ENCODE data around the gene ITGB1BP1.

The ITGB1BP1 gene

DNA sequence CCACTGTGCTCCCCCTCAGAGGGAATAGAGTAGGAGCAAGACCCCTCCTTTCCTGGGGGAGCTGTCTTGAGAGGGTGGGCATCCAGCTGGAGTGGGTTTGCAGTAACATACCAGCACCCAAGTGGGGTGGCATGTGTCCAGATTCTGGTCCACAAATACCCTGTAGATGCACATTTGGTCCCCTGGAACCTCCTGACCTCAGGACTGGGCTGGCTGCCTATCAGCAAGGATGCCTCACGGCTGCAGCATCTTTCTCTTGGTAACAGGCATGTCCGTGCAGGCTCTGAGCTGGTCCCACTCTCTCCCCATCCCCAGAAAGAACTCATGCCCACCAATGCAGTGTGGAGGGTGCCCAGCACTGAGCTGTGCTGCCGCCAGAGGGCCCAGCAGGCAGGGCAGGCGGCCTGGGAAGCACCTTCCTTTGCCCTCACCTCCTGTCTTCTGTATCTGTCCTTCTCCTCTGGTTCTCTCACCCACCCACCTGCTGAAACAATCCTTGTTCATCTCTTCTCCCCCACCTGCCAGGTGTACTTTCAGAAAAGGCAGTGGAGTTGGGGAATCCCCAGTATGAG lies 47.4 kb downstream of the ITGB1BP1 start:
- no peak for DNase-seq

DNA sequence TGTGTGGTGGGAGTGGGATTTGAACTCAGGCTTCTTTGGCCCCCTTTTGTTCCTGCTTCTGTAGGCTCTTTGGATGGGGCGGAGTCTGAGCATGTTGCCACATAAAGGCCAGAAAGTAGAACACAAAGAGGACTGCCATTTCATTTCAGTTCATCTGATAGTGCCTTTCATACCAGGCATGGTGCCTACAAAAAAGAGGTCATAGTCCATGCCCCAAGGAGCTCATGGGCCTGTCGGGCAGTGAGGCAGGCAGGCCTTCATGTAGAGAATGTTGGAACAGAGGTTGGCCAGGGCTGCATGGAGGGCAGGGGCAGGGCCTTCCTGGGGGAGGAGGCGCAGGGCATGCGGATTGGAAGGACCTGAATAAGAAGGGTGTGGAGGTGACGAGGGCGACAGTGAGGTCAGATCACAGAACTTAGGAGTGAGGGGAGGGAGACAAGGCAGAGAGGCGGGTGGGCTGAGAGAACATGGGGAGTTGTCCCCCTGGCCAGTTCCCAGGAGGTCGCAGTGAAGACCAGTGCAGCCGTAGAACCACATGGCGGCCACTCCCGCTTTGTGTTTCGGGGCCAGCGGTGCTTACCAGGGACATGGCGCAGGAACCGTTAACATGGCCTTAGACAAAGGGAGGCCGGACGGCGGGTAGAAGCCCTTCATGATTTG lies 49.1 kb downstream of the ITGB1BP1 start:
- no peak for DNase-seq

DNA sequence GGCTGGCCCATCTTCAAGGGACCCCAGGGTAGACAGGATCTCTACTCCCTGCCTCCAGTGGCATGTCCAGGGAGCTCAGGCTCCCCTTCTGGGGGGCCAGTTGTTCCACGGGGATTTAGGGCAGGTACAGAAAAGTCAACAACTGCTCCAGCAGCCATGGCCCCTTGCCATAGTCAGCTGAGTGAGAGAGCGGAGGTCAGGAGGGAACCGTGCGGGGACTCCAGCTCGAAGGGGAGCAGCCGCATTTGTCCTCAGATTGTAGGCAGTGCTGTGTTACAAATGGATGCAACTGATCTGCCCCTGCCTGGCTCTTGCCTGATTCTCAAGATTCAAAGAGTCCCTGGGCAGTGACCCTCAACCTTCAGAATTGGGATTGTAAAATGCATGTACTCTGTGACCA lies 49.9 kb downstream of the ITGB1BP1 start:
- no peak for DNase-seq

DNA sequence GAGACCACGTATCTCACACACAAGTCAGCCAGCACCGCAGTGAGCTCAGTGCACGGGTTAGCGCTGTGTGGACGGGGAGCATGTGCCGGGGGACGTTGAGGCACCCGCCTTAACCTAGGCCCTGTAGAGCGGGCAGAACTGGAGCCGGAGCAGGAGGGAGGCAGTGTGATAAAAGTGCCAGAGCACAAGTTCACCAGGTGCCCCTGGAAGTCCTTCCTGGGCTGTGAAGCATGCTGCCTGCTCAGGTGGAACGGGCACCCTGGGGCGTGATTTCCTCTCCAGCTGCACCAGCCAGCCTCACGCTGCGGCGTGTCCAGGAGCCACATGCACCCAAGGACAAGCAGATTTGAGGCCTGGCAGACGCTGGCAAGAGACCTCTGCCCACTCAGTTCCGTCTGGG lies 50.3 kb downstream of the ITGB1BP1 start:
- no peak for DNase-seq

DNA sequence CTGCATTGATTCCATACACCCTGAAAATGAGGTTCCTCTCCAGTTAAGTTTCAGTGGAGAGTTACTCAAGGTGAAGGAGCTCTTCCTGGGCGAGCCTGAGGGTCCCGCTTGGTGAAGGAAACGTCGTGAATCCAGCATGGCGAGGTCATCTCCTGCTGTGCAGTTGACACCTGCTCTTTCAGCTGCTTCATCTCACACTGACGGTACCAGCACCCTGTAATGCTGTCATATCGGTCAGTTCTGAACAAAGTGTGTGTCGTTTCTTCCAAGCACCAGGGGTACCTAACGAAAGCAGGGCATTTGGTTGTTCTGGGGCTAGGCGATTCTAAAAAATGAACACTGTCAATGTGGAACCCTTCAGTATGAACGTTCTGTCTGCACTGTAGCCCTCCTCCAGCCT lies 52.6 kb downstream of the ITGB1BP1 start:
- no peak for DNase-seq

DNA sequence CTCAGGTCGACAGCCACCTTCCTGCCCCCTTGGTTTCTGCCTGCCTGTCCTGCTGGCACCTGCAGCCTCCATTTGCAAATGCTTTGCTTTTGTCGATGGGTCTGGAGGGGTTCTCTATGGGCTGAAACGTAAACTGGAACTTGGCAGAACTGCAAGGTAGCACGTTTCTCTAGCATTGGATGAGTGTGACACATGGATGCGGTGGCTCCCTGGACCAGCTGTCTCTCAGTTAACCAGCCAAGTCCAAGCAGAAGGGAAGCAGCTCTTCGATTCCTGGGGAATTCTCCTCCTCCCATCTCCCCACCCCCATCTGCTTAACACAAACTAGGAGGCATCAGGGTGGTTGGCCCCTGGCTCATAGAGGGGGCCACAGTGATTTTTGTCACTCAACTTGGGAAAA lies 57.3 kb downstream of the ITGB1BP1 start:
- no peak for DNase-seq

DNA sequence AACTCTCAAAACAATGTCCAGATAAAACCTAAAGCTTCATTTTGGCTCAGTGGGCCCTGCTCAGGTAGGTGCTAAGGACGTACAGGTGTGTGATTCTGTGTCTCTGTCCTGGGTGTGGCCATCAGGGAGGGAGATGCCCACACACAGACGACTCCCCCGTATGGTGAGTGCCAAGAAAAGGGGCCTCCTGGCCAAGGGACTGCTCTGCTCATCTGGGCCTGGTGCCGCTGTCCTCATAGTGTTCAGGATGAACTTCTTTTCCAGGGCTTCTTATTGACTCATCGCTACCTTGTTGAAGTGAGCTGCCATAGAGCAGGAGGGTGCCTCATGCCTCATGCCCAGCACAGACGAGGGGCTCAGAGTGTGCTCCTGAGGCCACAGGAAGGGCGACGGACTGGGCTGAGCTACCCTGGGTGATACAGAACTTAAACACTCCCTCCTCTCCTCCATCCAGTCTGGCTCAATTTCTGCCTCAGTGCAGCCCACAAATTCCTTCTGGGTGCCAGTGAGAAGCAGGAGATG lies 57.8 kb downstream of the ITGB1BP1 start:
- no peak for DNase-seq

DNA sequence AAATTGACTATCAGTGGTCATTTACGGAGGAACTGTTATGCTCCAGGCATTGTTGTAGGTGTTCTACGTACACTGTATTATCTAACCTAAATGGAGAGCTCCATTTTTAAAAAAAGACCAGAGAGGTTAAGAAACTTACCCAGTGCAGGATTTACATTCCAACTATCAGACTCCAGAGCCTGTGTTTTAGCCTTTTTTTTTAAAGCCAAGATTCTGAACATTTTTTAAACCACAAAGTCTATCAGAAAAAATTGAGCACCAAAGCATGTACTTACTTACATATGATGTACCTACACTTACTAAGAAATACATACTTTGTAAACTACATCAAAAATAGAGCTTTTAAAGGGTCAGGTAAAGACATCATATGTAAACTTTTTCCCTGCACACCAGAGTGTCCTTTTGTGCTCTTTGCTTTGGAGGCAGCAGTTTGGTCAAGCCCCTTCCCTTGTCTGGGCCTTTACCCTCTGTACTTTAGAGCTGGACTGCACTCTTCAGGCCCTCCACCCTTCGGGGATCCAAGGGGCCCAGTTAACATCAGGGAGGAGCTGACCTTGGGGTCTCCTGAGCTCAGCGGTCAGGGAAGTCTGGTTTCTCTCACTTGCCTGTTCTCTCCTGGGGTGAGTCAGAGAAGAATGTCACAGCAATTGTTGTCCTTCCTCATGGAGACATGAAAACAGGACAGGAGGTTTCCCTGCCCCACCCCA lies 58.4 kb downstream of the ITGB1BP1 start:
- DNase-seq = no peak

DNA sequence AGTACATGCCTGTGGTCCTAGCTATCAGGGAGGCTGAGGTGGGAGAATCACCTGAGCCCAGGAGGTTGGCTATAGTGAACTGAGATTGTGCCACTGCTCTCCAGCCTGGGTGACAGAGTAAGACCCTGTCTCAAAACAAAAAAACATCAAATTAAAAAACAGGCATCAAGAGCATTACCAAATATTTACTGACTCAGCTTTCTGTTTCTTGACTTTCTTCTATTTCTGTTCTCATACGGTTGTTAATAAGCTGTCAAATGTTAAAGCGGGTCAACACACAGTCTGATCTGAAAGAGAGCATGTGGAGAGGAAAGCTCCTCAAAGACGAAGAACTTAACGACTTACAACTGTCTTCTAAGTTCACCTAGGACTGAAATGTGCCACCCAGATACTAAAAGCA lies 59.0 kb downstream of the ITGB1BP1 start:
- DNase-seq = no peak

DNA sequence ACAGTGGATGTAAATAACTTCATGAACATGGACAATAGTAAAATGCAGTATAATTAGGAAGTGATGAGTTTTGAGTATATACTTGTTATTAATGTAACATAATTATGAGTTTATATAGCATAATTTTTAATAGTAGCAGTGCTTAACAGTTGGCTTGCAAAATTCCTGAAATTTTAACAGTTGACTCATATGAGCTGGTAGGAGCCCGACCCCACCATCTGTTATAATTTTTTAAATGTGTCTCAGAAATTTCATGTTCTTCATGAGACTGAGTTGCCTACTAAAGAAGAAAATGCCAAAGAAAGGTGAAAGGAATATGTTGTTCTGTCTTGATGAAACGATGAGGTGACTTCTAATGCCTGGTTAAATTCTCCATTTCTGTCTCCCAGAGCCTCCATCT lies 62.6 kb downstream of the ITGB1BP1 start:
- DNase-seq = no peak

DNA sequence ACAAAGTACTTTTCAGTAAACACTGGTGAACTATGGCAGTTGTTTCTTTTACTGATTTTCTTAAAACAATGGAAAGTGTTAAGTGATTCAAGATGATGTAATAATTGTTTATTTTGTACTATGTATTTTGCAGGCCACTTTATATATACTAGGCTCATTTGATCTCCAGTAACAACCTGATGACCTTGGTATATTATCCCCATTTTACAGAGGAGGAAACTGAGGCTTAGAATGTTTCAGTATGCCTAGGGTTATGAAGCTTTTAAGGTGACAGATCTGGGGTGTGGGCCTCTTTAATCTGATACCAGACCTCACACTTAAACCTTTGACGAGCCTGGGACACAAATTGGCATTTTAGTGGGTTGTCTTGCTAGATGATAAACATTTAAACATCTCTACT lies 63.2 kb downstream of the ITGB1BP1 start:
- no peak for DNase-seq

DNA sequence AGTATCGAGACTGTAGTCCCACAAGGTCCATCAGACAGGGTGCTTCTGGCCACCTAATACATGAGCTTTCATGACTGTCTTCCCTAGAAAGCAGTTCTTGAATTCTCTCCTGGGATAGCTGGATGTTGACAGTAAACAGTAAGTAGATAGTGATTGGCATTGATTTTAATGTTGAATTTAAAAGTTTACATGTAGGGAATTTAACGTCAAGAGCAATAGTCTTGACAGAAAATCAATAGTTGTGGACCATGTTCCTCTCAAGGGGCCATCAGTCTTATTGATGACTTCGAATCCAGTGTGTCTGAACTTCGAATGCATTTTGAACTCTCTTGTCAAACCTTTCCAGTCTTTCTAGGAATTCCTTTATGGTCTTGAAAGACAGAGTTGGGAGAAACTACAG lies 63.9 kb downstream of the ITGB1BP1 start:
- DNase-seq = no peak

DNA sequence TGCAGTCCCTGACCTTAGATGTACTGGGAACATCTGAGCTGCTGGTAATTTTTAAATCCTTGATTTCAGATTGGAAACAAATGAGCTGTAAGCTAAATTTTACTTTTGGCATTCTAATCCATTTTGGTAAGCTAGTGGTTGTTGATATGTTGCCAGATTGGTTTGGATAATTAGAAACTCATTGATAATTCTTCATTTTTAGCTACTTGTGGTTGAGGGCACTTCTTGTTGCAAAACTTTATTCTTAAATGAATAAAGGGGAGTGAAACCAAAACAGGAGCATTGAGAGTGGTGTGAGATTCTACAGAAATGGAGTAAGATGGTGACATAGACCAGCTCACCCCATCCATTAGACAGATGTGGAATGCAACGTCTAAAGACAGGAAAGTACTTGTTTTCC lies 64.5 kb downstream of the ITGB1BP1 start:
- DNase-seq = no peak

DNA sequence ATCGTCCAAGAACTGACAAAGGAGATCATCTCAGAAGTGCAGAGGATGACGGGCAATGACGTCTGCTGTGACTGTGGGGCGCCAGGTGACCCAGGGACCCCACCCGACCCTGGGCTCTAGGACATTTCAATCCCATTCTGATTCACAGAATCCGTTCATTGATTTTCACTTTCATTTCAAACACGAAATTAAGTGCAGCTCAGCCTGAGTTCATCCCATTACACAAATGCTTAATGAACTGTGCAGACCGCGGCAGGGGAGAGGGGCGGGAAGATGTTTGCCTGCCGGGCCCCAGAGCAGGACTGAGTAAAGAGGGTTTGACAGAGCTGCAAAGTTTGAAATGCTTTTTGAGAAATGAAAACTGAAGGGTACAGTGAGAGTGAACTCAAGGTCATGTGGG lies 67.1 kb downstream of the ITGB1BP1 start:
- no peak for DNase-seq

DNA sequence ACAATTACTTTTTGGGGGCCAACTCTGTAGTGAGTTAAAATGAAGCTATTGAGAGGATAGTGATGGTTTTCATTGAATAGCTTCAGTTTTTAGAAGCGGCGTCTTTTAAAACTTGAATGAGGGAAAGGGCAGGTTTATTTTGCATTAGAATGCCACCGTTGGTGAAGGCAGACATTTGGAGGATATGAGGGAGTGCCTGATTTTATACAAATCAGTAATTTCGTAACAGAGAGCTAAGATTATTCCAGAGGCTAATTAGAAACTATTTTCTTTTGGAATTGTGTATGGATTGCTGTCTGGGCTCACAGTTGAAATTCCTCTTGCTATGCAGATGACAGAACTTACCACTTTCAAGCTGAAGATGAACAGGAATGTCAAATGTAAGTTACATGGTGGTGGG lies 67.6 kb downstream of the ITGB1BP1 start:
- DNase-seq = no peak

DNA sequence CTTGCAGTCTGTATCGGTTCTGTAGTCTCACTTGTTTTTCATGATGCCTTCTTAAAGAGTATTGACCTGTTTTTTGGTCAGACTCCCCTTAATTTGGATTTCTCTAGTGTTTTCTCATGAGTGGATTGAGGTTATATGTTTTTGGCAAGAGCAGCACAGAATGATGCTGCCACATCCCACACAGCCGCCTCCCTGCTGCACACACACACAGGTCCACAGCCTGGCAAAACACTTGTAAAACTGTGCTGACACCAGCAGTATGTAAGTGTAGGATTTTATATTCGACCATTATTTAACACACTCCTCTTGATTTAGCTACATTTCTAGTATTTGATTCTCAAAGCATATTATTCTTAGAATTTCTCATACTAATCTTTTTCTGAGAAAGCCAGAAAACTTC lies 68.1 kb downstream of the ITGB1BP1 start:
- DNase-seq = no peak

DNA sequence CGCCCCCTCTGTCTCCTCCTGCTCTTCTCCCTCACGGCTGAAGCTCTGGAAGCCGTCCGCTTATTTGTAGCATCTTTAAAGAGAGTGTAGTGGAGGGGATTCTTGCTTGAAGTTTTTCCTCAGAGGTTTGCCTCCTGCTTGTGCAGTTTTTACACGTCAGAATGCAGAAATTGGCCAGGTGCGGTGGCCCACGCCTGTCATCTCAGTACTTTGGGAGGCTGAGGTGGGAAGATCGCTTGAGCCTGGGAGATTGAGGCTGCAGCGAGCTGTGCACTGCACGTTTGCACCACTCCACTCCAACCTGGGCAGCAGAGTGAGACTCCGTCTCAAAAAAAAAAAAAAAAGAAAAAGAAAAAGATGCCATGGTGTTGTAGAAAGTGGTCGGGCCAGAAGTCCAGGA lies 69.0 kb downstream of the ITGB1BP1 start:
- DNase-seq = no peak

Measured in inflammatory macrophage treated with lipopolysaccharide for 4 hours (primary cell).